Nephron (organoid): ENCODE measurements around the gene VSTM1.
"Not testable (repeated sequence)": the region's sequence is repeated elsewhere in the genome, so short reads cannot be mapped to it uniquely, and the experiment has no call there.

Experiments
- H3K27ac Mint-ChIP-seq, 3 experiments: 2 replicates each; pipeline ENCODE4 v1.8.0; 2020; ENCODE audit warnings: mixed read lengths in 3 of 3, mild to moderate bottlenecking in 2 of 3, moderate library complexity in 1 of 3
- H3K27me3 Mint-ChIP-seq: 2 replicates; pipeline ENCODE4 v1.8.0; 2021; ENCODE audit warnings: low read depth, mild to moderate bottlenecking, moderate library complexity, mixed read lengths
- H3K36me3 Mint-ChIP-seq: 2 replicates; pipeline ENCODE4 v1.8.0; 2020; ENCODE audit warnings: low read depth, mixed read lengths
- H3K4me1 Mint-ChIP-seq: 2 replicates; pipeline ENCODE4 v1.8.0; 2020; ENCODE audit warnings: mixed read lengths
- H3K4me3 Mint-ChIP-seq, 3 experiments: 2 replicates each; pipeline ENCODE4 v1.8.0; 2020; ENCODE audit warnings: mild to moderate bottlenecking in 3 of 3, mixed read lengths in 3 of 3, moderate library complexity in 2 of 3
- H3K9me3 Mint-ChIP-seq: 2 replicates; pipeline ENCODE4 v1.8.0; 2020; ENCODE audit warnings: mixed read lengths
- CTCF ChIP-seq, 3 experiments: fragments of 200-600 bp; sonication (generic); IDR thresholded peaks; one replicate each; pipeline ENCODE4 v1.5.0; 2021; ENCODE audit warnings: antibody characterized with exemption in 3 of 3; ENCODE audit not compliant: unreplicated experiment in 3 of 3

The VSTM1 gene

GRCh38 chr19:54045771-54046170, 17.9 kb downstream of the VSTM1 start:
- Mint-ChIP-seq H3K36me3 (no peaks in the 10 kb centered on the region), H3K4me3 (no peak overlapping the region), H3K4me1 (no peaks in the 10 kb centered on the region), H3K9me3 (no peaks in the 10 kb centered on the region), H3K27ac (no peak overlapping the region), H3K27me3 (peaks cover 58% of the 10 kb centered on the region)
- no peak for TF ChIP-seq CTCF (IDR thresholded peaks at IDR 0.05; ENCODE audit: unreplicated experiment in 3 of 3)

DNA sequence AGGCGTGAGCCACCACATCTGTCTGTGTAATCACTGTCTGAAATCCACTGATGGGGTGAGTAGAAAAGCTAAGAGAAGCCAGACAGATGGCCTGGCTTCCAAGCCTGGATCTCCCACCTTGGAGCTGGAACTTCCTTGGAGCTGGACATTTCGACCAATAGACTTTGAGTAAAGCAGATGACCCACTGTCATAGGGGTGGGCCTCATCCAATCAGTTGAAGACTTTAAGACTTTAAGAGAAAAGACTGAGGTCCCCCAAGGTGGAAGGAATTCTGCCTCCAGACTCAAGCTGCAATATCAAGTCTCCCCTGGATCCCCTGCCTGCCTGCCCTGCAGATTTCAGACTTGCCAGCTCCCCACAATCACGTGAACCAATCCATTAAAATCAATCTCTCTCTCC, 20.7 kb downstream of the VSTM1 start:
- Mint-ChIP-seq H3K4me3 (no peak overlapping the region), H3K4me1 (no peaks in the 10 kb centered on the region), H3K9me3 (no peaks in the 10 kb centered on the region), H3K27ac (no peak overlapping the region), H3K36me3 (no peaks in the 10 kb centered on the region), H3K27me3 (peaks cover 47% of the 10 kb centered on the region)
- no peak for TF ChIP-seq CTCF (IDR thresholded peaks at IDR 0.05; ENCODE audit: unreplicated experiment in 3 of 3)

- no peak for TF ChIP-seq CTCF (IDR thresholded peaks at IDR 0.05; ENCODE audit: unreplicated experiment in 3 of 3)
- no peaks in the 10 kb centered on the region for H3K4me1 Mint-ChIP-seq
- peaks cover 49% of the 10 kb centered on the region for H3K27me3 Mint-ChIP-seq
- no peaks in the 10 kb centered on the region for H3K36me3 Mint-ChIP-seq
- no peaks in the 10 kb centered on the region for H3K9me3 Mint-ChIP-seq
- H3K27ac Mint-ChIP-seq = no peak overlapping the region
- no peak overlapping the region for H3K4me3 Mint-ChIP-seq
Measured at GRCh38 chr19:54041969-54042606, 21.6 kb downstream of the VSTM1 start.

DNA sequence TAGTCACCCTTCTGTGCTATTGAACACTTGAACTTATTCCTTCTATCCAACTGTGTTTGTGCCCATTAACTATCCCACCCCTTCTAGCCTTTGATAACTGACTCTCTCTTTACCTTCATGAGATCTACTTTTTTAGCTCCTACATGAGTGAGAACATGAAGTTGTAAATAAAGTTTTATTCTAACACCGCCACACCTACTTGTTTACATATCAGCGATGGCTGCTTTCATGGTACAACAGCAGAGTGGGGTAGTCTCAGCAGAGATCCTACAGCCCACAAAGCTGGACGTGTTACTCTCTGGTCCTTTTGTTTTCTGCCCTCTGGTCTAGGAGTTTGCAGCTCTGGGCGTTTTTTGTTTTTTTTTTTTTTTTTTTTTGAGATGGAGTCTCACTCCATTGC, 23.7 kb downstream of the VSTM1 start:
- Mint-ChIP-seq H3K4me1 (peaks cover 5% of the 10 kb centered on the region), H3K9me3 (no peaks in the 10 kb centered on the region), H3K4me3 (no peak overlapping the region), H3K36me3 (no peaks in the 10 kb centered on the region), H3K27ac (no peak overlapping the region), H3K27me3 (peaks cover 34% of the 10 kb centered on the region)
- TF ChIP-seq CTCF (IDR thresholded peaks at IDR 0.05; ENCODE audit: unreplicated experiment in 3 of 3) = no peak

DNA sequence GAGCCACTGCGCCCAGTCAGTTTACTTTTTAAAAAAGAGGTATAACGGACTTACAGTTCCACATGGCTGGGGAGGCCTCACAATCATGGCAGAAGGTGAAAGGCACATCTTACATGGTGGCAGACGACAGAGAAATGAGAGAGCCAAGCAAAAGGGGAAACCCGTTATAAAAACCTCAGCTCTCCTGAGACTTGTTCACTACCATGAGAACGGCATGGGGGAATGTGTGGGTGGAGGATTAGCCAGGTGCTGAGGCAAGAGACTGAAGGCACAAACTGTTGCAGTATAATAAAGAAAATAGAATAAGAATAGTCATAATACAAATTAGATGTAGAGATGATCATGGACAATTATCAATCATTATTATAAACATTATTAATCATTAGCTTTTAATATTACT, 27.2 kb downstream of the VSTM1 start:
- H3K36me3 Mint-ChIP-seq, H3K4me1 Mint-ChIP-seq, H3K9me3 Mint-ChIP-seq, H3K27me3 Mint-ChIP-seq, H3K4me3 Mint-ChIP-seq, H3K27ac Mint-ChIP-seq: not testable (repeated sequence)

DNA sequence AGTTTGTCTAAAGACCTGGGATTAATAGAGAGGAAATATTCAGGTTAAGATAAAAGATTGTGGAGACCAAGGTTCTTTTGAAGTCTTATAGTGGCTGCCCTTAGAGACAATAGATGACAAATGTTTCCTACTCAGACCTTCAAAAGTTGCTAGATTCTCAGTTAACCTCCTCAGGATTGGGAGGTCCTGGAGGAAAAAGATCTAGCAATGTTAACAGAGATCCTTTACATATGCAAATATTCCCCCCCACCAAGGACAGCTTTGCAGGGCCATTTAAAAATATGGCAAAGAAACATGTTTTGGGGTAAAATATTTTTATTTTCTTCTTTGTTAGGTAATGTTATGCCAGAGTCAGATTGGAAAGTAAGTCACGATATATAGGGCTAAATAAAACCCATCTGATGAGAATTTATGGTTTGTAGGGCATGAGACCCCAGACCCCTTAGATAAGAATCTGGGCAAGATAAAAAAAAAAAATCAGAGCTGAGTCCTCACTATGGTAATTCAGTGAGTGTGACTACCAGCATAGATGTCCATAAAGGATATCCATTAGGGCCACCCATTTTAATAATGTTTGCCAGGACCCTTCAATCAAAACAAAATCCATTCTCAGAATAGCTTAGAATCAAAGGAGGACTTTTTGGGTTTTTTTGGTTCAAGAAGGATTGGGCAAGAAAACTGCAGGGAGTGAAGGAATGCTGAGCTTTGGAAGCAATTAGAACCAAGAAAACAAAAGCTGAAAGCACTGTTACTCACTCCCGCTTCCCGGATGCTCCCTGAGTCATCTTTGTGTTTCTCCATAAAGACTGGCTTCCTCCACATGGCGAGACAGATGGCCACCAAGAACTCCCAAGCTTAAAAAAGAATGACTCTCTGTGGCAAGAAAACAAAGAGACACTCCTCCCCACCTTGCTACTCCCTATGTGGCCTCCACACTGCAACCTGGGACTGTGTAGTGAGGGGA, 28.2 kb downstream of the VSTM1 start:
- peaks cover 16% of the 10 kb centered on the region for H3K27me3 Mint-ChIP-seq
- peak overlapping the region in 1 of 3 experiments; percentile 25 for H3K27ac Mint-ChIP-seq
- no peaks in the 10 kb centered on the region for H3K36me3 Mint-ChIP-seq
- H3K9me3 Mint-ChIP-seq = no peaks in the 10 kb centered on the region
- H3K4me3 Mint-ChIP-seq = no peak overlapping the region
- H3K4me1 Mint-ChIP-seq = peaks cover 9% of the 10 kb centered on the region
- no peak for TF ChIP-seq CTCF (IDR thresholded peaks at IDR 0.05; ENCODE audit: unreplicated experiment in 3 of 3)
